K562 (cell line): Measurements from ENCODE around the gene PGM2. TPM values are rescaled to one million over a fixed set of nuclear protein-coding genes. Genes with fewer than 3 reads are reported as not detected.

Source experiments
- IRF2 ChIP-seq: sonication (generic); formaldehyde crosslinking; IDR thresholded peaks from 2 replicates; pipeline ENCODE4 v1.8.1; 2022; ENCODE audit warnings: mild to moderate bottlenecking, missing genetic modification reagents
- SMARCA4 ChIP-seq: fragments of 450-650 bp; IDR thresholded peaks from 2 replicates; pipeline ENCODE4 v1.6.1; 2016
- ZNF133 ChIP-seq: fragments of 250-450 bp; sonication (Bioruptor Pico); IDR thresholded peaks from 2 replicates; pipeline ENCODE4 v1.4.0; 2020; ENCODE audit warnings: mild to moderate bottlenecking
- polyA plus RNA-seq, 8 experiments: library from polyadenylated mRNA; depleted of rRNA in 4 of 8; stranded (reverse) in 5 of 8; unstranded in 3 of 8; fragments of >200 nt; fragmentation: Nextera tagmentation in 2 of 8; fragmentation: Illumina TruSeq in 1 of 8; extraction: Ambion mirVana in 2 of 8; extraction: Trizol in 1 of 8; gene quantifications; 2 replicates each; pipeline versions ENCODE4 v1.2.1 to v1.2.3, GENCODE V29; 2011 to 2014; ENCODE audit warnings: inconsistent platforms in 1 of 8, missing spikeins in 1 of 8
- total RNA-seq, 7 experiments: library from RNA; depleted of rRNA in 6 of 7; stranded (reverse); fragments of >200 nt in 6 of 7; fragmentation: Illumina TruSeq in 2 of 7; extraction: Trizol in 2 of 7; gene quantifications; 2 replicates each; pipeline versions ENCODE4 v1.2.1 to v1.2.3, GENCODE V29; 2011 to 2021; ENCODE audit warnings: low replicate concordance in 1 of 7
- TF ChIP-seq, protein P1 (sequence below): sonication (generic); formaldehyde crosslinking; IDR thresholded peaks from 2 replicates; pipeline ENCODE4 v1.8.1; 2023; ENCODE audit warnings: mild to moderate bottlenecking, missing genetic modification reagents
- TF ChIP-seq, protein P2 (sequence below): fragments of 250-450 bp; sonication (Bioruptor Pico); IDR thresholded peaks from 2 replicates; pipeline ENCODE4 v1.8.0; 2021; ENCODE audit warnings: mild to moderate bottlenecking, moderate library complexity
- TF ChIP-seq, protein P3 (sequence below): sonication (generic); formaldehyde crosslinking; IDR thresholded peaks from 2 replicates; pipeline ENCODE4 v1.9.0; 2022; ENCODE audit warnings: mild to moderate bottlenecking, missing genetic modification reagents
- TF ChIP-seq, protein P4 (sequence below): sonication (generic); formaldehyde crosslinking; IDR thresholded peaks from 2 replicates; pipeline ENCODE4 v1.8.0; 2023; ENCODE audit warnings: mild to moderate bottlenecking, missing genetic modification reagents

PGM2 gene
- total and polyA plus RNA-seq, 9 of the 15 experiments (the other 6 are each of a cell fraction or from before 2014, with no cell fraction given): 15.2 to 77.3 (median 51.4) TPM

DNA sequence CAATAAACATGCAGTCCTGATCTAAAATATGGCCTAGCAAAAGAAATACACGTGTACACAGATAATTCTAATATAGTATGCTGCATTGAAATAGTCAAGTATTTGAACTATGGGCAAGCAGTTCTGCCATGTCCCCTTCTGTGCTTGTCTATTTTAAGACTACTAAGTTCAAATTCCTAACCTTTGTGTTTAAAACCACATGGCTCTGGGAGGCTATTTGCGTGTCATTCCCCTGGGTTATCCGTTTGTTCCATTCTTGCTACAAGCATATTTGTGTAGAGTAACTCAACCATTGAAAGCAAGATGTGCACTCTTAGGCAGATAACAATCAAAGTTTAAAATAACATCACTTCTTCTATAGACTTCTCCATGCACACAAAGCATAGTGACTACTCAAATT lies 39.0 kb downstream of the PGM2 start (continued):
- TF ChIP-seq, protein P1, sequence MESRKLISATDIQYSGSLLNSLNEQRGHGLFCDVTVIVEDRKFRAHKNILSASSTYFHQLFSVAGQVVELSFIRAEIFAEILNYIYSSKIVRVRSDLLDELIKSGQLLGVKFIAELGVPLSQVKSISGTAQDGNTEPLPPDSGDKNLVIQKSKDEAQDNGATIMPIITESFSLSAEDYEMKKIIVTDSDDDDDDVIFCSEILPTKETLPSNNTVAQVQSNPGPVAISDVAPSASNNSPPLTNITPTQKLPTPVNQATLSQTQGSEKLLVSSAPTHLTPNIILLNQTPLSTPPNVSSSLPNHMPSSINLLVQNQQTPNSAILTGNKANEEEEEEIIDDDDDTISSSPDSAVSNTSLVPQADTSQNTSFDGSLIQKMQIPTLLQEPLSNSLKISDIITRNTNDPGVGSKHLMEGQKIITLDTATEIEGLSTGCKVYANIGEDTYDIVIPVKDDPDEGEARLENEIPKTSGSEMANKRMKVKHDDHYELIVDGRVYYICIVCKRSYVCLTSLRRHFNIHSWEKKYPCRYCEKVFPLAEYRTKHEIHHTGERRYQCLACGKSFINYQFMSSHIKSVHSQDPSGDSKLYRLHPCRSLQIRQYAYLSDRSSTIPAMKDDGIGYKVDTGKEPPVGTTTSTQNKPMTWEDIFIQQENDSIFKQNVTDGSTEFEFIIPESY (CRISPR knock-in tag): no peak
- TF ChIP-seq, protein P2, sequence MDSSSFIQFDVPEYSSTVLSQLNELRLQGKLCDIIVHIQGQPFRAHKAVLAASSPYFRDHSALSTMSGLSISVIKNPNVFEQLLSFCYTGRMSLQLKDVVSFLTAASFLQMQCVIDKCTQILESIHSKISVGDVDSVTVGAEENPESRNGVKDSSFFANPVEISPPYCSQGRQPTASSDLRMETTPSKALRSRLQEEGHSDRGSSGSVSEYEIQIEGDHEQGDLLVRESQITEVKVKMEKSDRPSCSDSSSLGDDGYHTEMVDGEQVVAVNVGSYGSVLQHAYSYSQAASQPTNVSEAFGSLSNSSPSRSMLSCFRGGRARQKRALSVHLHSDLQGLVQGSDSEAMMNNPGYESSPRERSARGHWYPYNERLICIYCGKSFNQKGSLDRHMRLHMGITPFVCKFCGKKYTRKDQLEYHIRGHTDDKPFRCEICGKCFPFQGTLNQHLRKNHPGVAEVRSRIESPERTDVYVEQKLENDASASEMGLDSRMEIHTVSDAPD (CRISPR knock-in tag): no peak
- TF ChIP-seq SMARCA4 (no peak), IRF2 (CRISPR knock-in tag) (no peak), ZNF133 (CRISPR knock-in tag) (no peak)
- TF ChIP-seq, protein P3, sequence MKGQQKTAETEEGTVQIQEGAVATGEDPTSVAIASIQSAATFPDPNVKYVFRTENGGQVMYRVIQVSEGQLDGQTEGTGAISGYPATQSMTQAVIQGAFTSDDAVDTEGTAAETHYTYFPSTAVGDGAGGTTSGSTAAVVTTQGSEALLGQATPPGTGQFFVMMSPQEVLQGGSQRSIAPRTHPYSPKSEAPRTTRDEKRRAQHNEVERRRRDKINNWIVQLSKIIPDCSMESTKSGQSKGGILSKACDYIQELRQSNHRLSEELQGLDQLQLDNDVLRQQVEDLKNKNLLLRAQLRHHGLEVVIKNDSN (CRISPR knock-in tag): no peak
- TF ChIP-seq, protein P4, sequence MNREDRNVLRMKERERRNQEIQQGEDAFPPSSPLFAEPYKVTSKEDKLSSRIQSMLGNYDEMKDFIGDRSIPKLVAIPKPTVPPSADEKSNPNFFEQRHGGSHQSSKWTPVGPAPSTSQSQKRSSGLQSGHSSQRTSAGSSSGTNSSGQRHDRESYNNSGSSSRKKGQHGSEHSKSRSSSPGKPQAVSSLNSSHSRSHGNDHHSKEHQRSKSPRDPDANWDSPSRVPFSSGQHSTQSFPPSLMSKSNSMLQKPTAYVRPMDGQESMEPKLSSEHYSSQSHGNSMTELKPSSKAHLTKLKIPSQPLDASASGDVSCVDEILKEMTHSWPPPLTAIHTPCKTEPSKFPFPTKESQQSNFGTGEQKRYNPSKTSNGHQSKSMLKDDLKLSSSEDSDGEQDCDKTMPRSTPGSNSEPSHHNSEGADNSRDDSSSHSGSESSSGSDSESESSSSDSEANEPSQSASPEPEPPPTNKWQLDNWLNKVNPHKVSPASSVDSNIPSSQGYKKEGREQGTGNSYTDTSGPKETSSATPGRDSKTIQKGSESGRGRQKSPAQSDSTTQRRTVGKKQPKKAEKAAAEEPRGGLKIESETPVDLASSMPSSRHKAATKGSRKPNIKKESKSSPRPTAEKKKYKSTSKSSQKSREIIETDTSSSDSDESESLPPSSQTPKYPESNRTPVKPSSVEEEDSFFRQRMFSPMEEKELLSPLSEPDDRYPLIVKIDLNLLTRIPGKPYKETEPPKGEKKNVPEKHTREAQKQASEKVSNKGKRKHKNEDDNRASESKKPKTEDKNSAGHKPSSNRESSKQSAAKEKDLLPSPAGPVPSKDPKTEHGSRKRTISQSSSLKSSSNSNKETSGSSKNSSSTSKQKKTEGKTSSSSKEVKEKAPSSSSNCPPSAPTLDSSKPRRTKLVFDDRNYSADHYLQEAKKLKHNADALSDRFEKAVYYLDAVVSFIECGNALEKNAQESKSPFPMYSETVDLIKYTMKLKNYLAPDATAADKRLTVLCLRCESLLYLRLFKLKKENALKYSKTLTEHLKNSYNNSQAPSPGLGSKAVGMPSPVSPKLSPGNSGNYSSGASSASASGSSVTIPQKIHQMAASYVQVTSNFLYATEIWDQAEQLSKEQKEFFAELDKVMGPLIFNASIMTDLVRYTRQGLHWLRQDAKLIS (CRISPR knock-in tag): no peak
